Dermis microvascular lymphatic vessel endothelial cell (primary cell): ENCODE data around the gene GP1BB. TPM values are rescaled to one million over a fixed set of nuclear protein-coding genes. Genes with fewer than 3 reads are reported as not detected.

Experiments used
- DNase-seq, 2 donors: peaks; one replicate each; pipeline versions ENCODE4 v3.0.0 to v3.0.0-alpha.2; 2010; ENCODE audit warnings: low read depth in 2 of 2
- total RNA-seq: library from RNA; depleted of rRNA; stranded (reverse); fragments of >200 nt; gene quantifications from 2 replicates; pipeline ENCODE4 v1.2.1, GENCODE V29; 2014

GP1BB gene
- total RNA-seq, 1 donor from 2014 or later, result 2.7 TPM

GRCh38 chr22:19766240-19766510 lies 42.8 kb downstream of the GP1BB start:
- DNase-seq, result no peak

- peak; percentile 80 to 85 for DNase-seq
These were observed 43.4 kb downstream of the GP1BB start for GRCh38 chr22:19766511-19767426.

- DNase-seq, result peak; percentile 88 to 99
These were observed 44.3 kb downstream of the GP1BB start for GRCh38 chr22:19767427-19768341.

GRCh38 chr22:19769393-19769715 lies 46.0 kb downstream of the GP1BB start:
- no peak for DNase-seq

GRCh38 chr22:19770349-19771220 lies 47.2 kb downstream of the GP1BB start:
- no peak for DNase-seq

- DNase-seq, result no peak
These were observed 49.0 kb downstream of the GP1BB start for GRCh38 chr22:19772422-19772672.

- peak in 1 of 2 donors; percentile 79 for DNase-seq
These were observed 49.5 kb downstream of the GP1BB start for GRCh38 chr22:19772673-19773469.

GRCh38 chr22:19773470-19774040 lies 50.2 kb downstream of the GP1BB start:
- DNase-seq, result no peak

Other genes with a start within 250 kb of the GP1BB start
- 114 and 119 TPM in 2 replicates for gene UFD1, start 244.3 kb upstream of the GP1BB start, total RNA-seq
- gene CDC45, start 243.6 kb upstream of the GP1BB start, total RNA-seq, result 8.2 and 17.2 TPM in 2 replicates
- 560 and 793 TPM in 2 replicates for gene CLDN5, start 199.1 kb upstream of the GP1BB start, total RNA-seq
- gene SEPTIN5, start 9.0 kb upstream of the GP1BB start, total RNA-seq, result 23.4 and 42.1 TPM in 2 replicates
- gene TBX1, start 37.2 kb downstream of the GP1BB start, total RNA-seq, result 30.4 and 62.8 TPM in 2 replicates
- 5.4 and 5.5 TPM in 2 replicates for gene GNB1L, start 131.3 kb downstream of the GP1BB start, total RNA-seq
- 16.0 and 28.3 TPM in 2 replicates for gene RTL10, start 131.3 kb downstream of the GP1BB start, total RNA-seq
- 253 and 414 TPM in 2 replicates for gene COMT, start 218.2 kb downstream of the GP1BB start, total RNA-seq
- 66.5 and 75.4 TPM in 2 replicates for gene TXNRD2, start 218.3 kb downstream of the GP1BB start, total RNA-seq